Peyer's patch (tissue), 4 donors: ENCODE data around the gene CLBA1. TPM values are rescaled to one million over a fixed set of nuclear protein-coding genes. Genes with fewer than 3 reads are reported as not detected.
A peak's percentile ranks its signal among the peaks of the same experiment; 100 is the strongest.

ENCODE experiments used
- DNase-seq, 3 donors: peaks; one replicate each; pipeline ENCODE4 v3.0.0-alpha.2; 2017 to 2019
- H3K27ac ChIP-seq, 4 donors: fragments of 200-600 bp; sonication (generic); one replicate each; pipeline ENCODE4 v1.5.1; 2016 to 2019
- H3K27me3 ChIP-seq, 2 donors: fragments of 200-600 bp; sonication (generic); one replicate each; pipeline ENCODE4 v1.5.1; 2019
- H3K36me3 ChIP-seq, 3 donors: fragments of 200-600 bp; sonication (generic); one replicate each; pipeline ENCODE4 v1.5.1; 2016 to 2019
- H3K4me1 ChIP-seq, 4 donors: fragments of 200-600 bp; sonication (generic); one replicate each; pipeline ENCODE4 v1.5.1; 2016 to 2019
- H3K4me3 ChIP-seq, 4 donors: fragments of 200-600 bp; sonication (generic); 1 replicate in 3 of 4; 2 replicates in 1 of 4; pipeline ENCODE4 v1.5.1; 2016 to 2019; ENCODE audit warnings: mild to moderate bottlenecking in 1 of 4
- H3K9me3 ChIP-seq, 4 donors: fragments of 200-600 bp; sonication (generic); one replicate each; pipeline ENCODE4 v1.5.1; 2016 to 2019; ENCODE audit warnings: mild to moderate bottlenecking in 1 of 4
- POLR2A ChIP-seq, 2 donors: fragments of 450-650 bp; IDR thresholded peaks; one replicate each; pipeline ENCODE4 v1.5.1; 2017; ENCODE audit warnings: antibody characterized with exemption in 2 of 2, mild to moderate bottlenecking in 2 of 2, moderate library complexity in 2 of 2
- total RNA-seq, 4 donors: library from RNA; depleted of rRNA; stranded (reverse); fragments of >200 nt; gene quantifications; one replicate each; pipeline ENCODE4 v1.1.0, GENCODE V29; 2016
- TF ChIP-seq, protein P1 (sequence below), 6 experiments: fragments of 450-650 bp in 4 of 6; fragments of 200-600 bp in 2 of 6; sonication (generic) in 1 of 6; IDR thresholded peaks; one replicate each; pipeline ENCODE4 v1.5.1; 2017 to 2019; ENCODE audit warnings: antibody characterized with exemption in 6 of 6, mild to moderate bottlenecking in 3 of 6, moderate library complexity in 1 of 6

Gene CLBA1
- total RNA-seq, 4 donors from 2014 or later: 0.88 to 3.8 (median 2.8) TPM; not detected in 1

GRCh38 chr14:104980611-104981531, 4.7 kb upstream of the CLBA1 start:
- DNase-seq: peak in 1 of 3 donors; percentile 37
- no peaks in the 10 kb centered on the region for H3K27me3 ChIP-seq
- H3K9me3 ChIP-seq: no peaks in the 10 kb centered on the region

GRCh38 chr14:104981699-104982541, 3.7 kb upstream of the CLBA1 start:
- no peaks in the 10 kb centered on the region for H3K36me3 ChIP-seq
- peak in 1 of 3 donors; percentile 34 for DNase-seq
- no peak overlapping the region for H3K4me3 ChIP-seq
- H3K4me1 ChIP-seq: peaks cover 0 to 29% (median 12%) of the 10 kb centered on the region in 4 donors
- TF ChIP-seq, protein P1, sequence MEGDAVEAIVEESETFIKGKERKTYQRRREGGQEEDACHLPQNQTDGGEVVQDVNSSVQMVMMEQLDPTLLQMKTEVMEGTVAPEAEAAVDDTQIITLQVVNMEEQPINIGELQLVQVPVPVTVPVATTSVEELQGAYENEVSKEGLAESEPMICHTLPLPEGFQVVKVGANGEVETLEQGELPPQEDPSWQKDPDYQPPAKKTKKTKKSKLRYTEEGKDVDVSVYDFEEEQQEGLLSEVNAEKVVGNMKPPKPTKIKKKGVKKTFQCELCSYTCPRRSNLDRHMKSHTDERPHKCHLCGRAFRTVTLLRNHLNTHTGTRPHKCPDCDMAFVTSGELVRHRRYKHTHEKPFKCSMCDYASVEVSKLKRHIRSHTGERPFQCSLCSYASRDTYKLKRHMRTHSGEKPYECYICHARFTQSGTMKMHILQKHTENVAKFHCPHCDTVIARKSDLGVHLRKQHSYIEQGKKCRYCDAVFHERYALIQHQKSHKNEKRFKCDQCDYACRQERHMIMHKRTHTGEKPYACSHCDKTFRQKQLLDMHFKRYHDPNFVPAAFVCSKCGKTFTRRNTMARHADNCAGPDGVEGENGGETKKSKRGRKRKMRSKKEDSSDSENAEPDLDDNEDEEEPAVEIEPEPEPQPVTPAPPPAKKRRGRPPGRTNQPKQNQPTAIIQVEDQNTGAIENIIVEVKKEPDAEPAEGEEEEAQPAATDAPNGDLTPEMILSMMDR (IDR thresholded peaks at IDR 0.05): no peak
- TF ChIP-seq POLR2A (IDR thresholded peaks at IDR 0.05): no peak
- H3K27me3 ChIP-seq: no peaks in the 10 kb centered on the region
- H3K9me3 ChIP-seq: no peaks in the 10 kb centered on the region
- no peak overlapping the region for H3K27ac ChIP-seq

More at GRCh38 chr14:104980611-104981531, 4.7 kb upstream of the CLBA1 start:
- peak overlapping the region in 1 of 4 donors; percentile 37 for H3K27ac ChIP-seq
- TF ChIP-seq, protein P1 (IDR thresholded peaks at IDR 0.05): no peak
- peaks cover 0 to 29% (median 14%) of the 10 kb centered on the region in 4 donors for H3K4me1 ChIP-seq
- no peak overlapping the region for H3K4me3 ChIP-seq
- H3K36me3 ChIP-seq: no peaks in the 10 kb centered on the region

- Histone ChIP-seq H3K27ac (no peak overlapping the region), H3K36me3 (no peaks in the 10 kb centered on the region), H3K9me3 (no peaks in the 10 kb centered on the region), H3K4me1 (peaks cover 0 to 21% (median 7%) of the 10 kb centered on the region in 4 donors), H3K27me3 (no peaks in the 10 kb centered on the region), H3K4me3 (no peak overlapping the region)
- TF ChIP-seq, protein P1 (IDR thresholded peaks at IDR 0.05): no peak
- no peak for TF ChIP-seq POLR2A (IDR thresholded peaks at IDR 0.05)
- DNase-seq: peak in 1 of 3 donors; percentile 35
Measured at GRCh38 chr14:104982548-104983230, 2.9 kb upstream of the CLBA1 start.

DNA sequence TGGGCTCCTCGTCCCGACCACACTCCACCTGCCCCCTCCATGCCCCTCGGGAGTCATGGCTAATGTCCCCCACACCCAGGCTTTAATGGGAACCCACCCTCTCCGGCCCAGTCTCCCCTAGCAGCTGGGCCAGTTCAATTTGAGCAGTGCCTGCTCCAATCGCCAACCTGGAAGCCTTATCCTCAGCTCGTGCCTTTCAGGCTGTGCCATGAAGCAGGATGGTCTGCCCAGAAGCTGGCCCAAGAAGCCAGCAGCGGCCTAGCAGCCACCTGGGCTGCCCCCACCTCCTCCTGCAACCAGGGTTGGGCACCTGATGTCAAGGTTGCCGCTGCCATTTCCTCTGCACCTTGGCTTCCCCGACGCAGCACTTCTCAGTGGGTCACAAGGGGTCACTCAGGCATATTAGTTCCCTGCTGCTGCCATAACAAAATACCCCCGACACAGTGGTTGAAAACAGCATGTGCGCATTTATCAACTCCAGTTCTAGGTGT, 2.3 kb upstream of the CLBA1 start:
- Histone ChIP-seq H3K36me3 (no peaks in the 10 kb centered on the region), H3K27ac (no peak overlapping the region), H3K27me3 (no peaks in the 10 kb centered on the region), H3K4me3 (no peak overlapping the region), H3K9me3 (no peaks in the 10 kb centered on the region), H3K4me1 (peaks cover 0 to 15% (median 4%) of the 10 kb centered on the region in 4 donors)
- TF ChIP-seq POLR2A (IDR thresholded peaks at IDR 0.05): no peak
- TF ChIP-seq, protein P1 (IDR thresholded peaks at IDR 0.05): no peak
- DNase-seq: peak in 1 of 3 donors; percentile 44
